ENCODE results near the gene UNC13C. TPM values are rescaled to one million over a fixed set of nuclear protein-coding genes. Genes with fewer than 3 reads are reported as not detected.

The UNC13C gene
- total RNA-seq = 52.6 TPM

DNA sequence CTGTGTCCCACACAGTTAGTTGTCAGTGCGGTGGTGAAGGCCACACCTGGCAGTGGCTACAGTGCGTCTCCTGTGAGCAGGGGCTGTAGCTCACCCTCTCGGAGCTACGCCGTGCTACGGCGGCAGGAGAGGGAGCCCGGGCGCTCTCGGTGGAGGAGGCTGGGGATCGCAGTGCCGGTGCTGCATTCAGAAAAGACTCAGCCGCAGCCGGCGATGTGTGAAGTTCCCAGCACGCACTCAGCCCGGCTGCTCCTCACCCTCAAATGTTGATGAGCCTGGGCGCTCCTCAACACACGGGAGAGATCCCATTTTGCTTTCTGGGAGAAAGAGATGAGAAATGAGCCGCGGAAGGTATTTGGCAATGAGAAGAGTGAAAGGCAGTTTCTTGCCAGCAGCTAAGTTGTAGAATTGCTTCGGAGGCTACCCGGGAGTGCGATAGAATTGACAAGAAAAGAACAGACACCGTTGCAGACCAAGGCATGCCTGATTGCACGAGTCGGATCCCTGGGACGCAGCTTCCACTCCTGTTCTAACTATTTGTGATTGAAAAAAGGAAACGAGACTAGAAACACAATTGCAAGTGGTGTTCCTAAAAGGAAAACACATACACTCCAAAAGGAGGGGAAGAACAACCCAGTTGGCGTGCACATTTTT, at the start of gene UNC13C:
Gene UNC13C (plus strand): TSS at position 189 of the 654 bp plus-strand sequence. CDS start 34,463 bp downstream, outside the sequence.

Other genes with a start within 250 kb of the UNC13C start
- 0.46 TPM for gene WDR72, start 218.8 kb upstream of the UNC13C start, total RNA-seq

Measured in diencephalon (tissue), 1 donor.